Pancreas (tissue), 10 donors: Measurements from ENCODE around the gene OSGEPL1. TPM values are rescaled to one million over a fixed set of nuclear protein-coding genes. Genes with fewer than 3 reads are reported as not detected.

ENCODE experiments used
- ATAC-seq, 4 donors: fragments of 200-7000 bp; cut with Tn5 transposase; one replicate each; pipeline versions ENCODE4 v1.8.0 to v1.9.1; 2020; ENCODE audit warnings: mild to moderate bottlenecking in 4 of 4, moderate library complexity in 4 of 4
- DNase-seq, 6 donors: peaks; one replicate each; pipeline ENCODE4 v3.0.0-alpha.2; 2020
- FAIRE-seq: peaks from 2 replicates; lab custom pipeline; 2012; peaks lifted over from hg19 to GRCh38; lab: Jason Lieb, UNC
- H3K27ac ChIP-seq, 4 donors: fragments of 200-600 bp; sonication (generic); 1 replicate in 3 of 4; 2 replicates in 1 of 4; pipeline versions ENCODE4 v1.5.0 to v1.8.0; 2020
- H3K27me3 ChIP-seq, 4 donors: fragments of 200-600 bp; one replicate each; pipeline ENCODE4 v1.8.0; 2021
- H3K36me3 ChIP-seq, 3 donors: fragments of 200-600 bp; sonication (generic) in 1 of 3; one replicate each; pipeline versions ENCODE4 v1.5.0 to v1.8.0; 2020 to 2021
- H3K4me1 ChIP-seq, 3 donors: fragments of 200-600 bp; one replicate each; pipeline ENCODE4 v1.8.0; 2021
- H3K4me3 ChIP-seq, 4 donors: fragments of 200-600 bp; sonication (generic) in 2 of 4; one replicate each; pipeline versions ENCODE4 v1.5.0 to v1.8.0; 2020 to 2021
- H3K9me3 ChIP-seq, 4 donors: fragments of 200-600 bp; one replicate each; pipeline ENCODE4 v1.8.0; 2021
- WGBS, 2 donors: extraction: QIAGEN DNeasy Blood & Tissue Kit; methylation state at CpG; one replicate each; pipeline ENCODE4 v1.1.7; 2013; 5-methylcytosine and 5-hydroxymethylcytosine counted together
- intact Hi-C, 3 donors: fragments of 100-400 bp; cut with DNase I; formaldehyde crosslinking; loops; one replicate each; pipeline versions ENCODE4 v1.11.1 to v1.14.2; 2022
- polyA plus RNA-seq, 2 donors: library from polyadenylated mRNA; stranded (reverse); fragments of 200-250 nt; gene quantifications; one replicate each; pipeline ENCODE4 v1.2.3, GENCODE V29; 2013
- total RNA-seq, 6 donors: library from RNA; stranded (reverse); fragmentation: NEBNext Ultra II Directional in 4 of 6; extraction: Animal tissue kit (Norgen Biotek cat#: 25700) in 4 of 6; gene quantifications; one replicate each; pipeline versions ENCODE4 v1.2.1 to v1.2.4, GENCODE V29; 2021 to 2023
- TF ChIP-seq, protein P1 (sequence below), 4 donors: fragments of 200-600 bp; sonication (generic) in 3 of 4; IDR thresholded peaks; one replicate each; pipeline versions ENCODE4 v1.5.0 to v1.8.0; 2021; ENCODE audit warnings: antibody characterized with exemption in 4 of 4
- donor health status: healthy with polysubstance abuse.
- donor health status: DM: no; HTN: no; CAD: no; lungs with moderate emphysema.
- donor health status: DM: no; HTN: no; CAD: no.
- donor health status: control.
- donor health status: control.
- donor health status: Bipolar disorder and iron deficiency.
- donor health status: DM: yes; HTN: yes; CAD: no.
- donor health status: DM: no; HTN: no; CAD: no.
- donor health status: DM: no; HTN: no; CAD: no.
- donor health status: DM: yes; HTN: yes; CAD: no.

Gene OSGEPL1, protein sequence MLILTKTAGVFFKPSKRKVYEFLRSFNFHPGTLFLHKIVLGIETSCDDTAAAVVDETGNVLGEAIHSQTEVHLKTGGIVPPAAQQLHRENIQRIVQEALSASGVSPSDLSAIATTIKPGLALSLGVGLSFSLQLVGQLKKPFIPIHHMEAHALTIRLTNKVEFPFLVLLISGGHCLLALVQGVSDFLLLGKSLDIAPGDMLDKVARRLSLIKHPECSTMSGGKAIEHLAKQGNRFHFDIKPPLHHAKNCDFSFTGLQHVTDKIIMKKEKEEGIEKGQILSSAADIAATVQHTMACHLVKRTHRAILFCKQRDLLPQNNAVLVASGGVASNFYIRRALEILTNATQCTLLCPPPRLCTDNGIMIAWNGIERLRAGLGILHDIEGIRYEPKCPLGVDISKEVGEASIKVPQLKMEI
- 1 to 10 TPM; 1.2 to 3.2 (median 2.0) TPM for total RNA-seq
- polyA plus RNA-seq, result 1 to 10 TPM; 1.7 to 2.8 TPM

GRCh38 chr2:189762551-189763298 lies at the start of gene OSGEPL1:
Gene OSGEPL1 (minus strand): TSS chr2:189762792. CDS start chr2:189761640, 1,152 bp downstream.
- FAIRE-seq, result no peak

DNA sequence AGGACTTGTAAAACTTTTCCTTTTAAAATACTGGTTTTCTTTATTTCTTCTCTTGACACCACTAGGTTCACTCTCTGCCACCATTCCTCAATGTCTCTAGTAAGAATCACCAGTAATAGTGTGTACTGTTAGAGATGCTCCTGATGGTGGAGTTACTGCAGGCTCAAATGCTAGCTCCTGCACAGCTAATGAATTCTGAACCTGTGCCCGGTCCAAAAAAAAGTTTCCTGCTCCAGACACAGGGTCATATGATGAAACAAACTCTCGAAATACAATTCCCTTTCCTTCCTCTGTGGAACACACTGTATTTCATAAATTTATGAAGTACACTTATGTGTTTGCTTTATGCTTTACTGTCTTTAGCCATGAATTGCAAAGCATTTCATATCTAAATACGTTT lies 40.8 kb upstream of the OSGEPL1 start:
- DNase-seq, result no peak
- Histone ChIP-seq H3K4me1 (peaks cover 0 to 6% (median 3%) of the 10 kb centered on the region in 3 donors), H3K27ac (no peak overlapping the region), H3K36me3 (no peaks in the 10 kb centered on the region), H3K9me3 (no peaks in the 10 kb centered on the region), H3K27me3 (no peaks in the 10 kb centered on the region), H3K4me3 (no peak overlapping the region)
- no peak for ATAC-seq
- no peak for FAIRE-seq
- intact Hi-C loops, result no loop called here
- TF ChIP-seq, protein P1, sequence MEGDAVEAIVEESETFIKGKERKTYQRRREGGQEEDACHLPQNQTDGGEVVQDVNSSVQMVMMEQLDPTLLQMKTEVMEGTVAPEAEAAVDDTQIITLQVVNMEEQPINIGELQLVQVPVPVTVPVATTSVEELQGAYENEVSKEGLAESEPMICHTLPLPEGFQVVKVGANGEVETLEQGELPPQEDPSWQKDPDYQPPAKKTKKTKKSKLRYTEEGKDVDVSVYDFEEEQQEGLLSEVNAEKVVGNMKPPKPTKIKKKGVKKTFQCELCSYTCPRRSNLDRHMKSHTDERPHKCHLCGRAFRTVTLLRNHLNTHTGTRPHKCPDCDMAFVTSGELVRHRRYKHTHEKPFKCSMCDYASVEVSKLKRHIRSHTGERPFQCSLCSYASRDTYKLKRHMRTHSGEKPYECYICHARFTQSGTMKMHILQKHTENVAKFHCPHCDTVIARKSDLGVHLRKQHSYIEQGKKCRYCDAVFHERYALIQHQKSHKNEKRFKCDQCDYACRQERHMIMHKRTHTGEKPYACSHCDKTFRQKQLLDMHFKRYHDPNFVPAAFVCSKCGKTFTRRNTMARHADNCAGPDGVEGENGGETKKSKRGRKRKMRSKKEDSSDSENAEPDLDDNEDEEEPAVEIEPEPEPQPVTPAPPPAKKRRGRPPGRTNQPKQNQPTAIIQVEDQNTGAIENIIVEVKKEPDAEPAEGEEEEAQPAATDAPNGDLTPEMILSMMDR (IDR thresholded peaks at IDR 0.05), result no peak
- 82 to 89% methylated on average over 3 of the region's 3 CpGs for WGBS, 2 donors

More at GRCh38 chr2:189762551-189763298, at the start of gene OSGEPL1:
- peak; percentile 91 to 96 (median 94) for DNase-seq
- ATAC-seq, result peak; percentile 97 to 99 (median 98)
- intact Hi-C loops, result no loop called here
- 0% methylated on average over 33 of the region's 33 CpGs for WGBS, 2 donors
- Histone ChIP-seq H3K4me1 (peaks cover 0 to 11% (median 9%) of the 10 kb centered on the region in 3 donors), H3K9me3 (no peaks in the 10 kb centered on the region), H3K36me3 (no peaks in the 10 kb centered on the region), H3K4me3 (peak within 1 kb of the TSS; percentile 64 to 73 (median 70)), H3K27me3 (no peaks in the 10 kb centered on the region), H3K27ac (peak within 1 kb of the TSS; percentile 63 to 88 (median 82))
- TF ChIP-seq, protein P1 (IDR thresholded peaks at IDR 0.05), result peak in 1 of 4 donors; percentile 9

GRCh38 chr2:189802396-189802912 lies 39.9 kb upstream of the OSGEPL1 start:
- DNase-seq, result no peak
- intact Hi-C loops, result no loop called here
- 86 to 94% methylated on average over 2 of the region's 2 CpGs for WGBS, 2 donors
- ATAC-seq, result no peak
- TF ChIP-seq, protein P1 (IDR thresholded peaks at IDR 0.05), result no peak
- FAIRE-seq, result no peak
- H3K4me1 ChIP-seq, result peaks cover 0 to 3% (median 2%) of the 10 kb centered on the region in 3 donors
- no peaks in the 10 kb centered on the region for H3K9me3 ChIP-seq
- H3K27me3 ChIP-seq, result no peaks in the 10 kb centered on the region
- H3K36me3 ChIP-seq, result no peaks in the 10 kb centered on the region
- H3K4me3 ChIP-seq, result no peak overlapping the region
- no peak overlapping the region for H3K27ac ChIP-seq

DNA sequence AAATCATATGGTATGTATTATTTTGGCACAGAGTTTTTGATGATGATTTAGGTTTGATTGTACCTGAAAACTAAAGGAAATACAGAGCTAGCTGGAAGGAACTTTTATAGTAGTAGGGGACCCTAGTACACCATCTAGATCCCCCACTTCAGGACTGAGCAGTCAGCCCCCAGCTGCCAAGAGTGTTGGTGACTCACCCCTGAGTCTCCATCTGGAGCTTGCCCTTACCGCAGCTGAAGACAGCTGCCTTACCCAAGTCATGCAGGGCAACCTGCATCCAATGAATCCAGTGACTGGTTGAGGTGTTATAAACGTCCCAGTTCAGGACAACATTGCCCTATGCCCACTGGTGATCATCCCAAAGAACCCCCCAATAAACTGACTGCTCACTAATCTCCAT lies 36.9 kb upstream of the OSGEPL1 start:
- no peaks in the 10 kb centered on the region for H3K27me3 ChIP-seq
- no peaks in the 10 kb centered on the region for H3K36me3 ChIP-seq
- no peak overlapping the region for H3K4me3 ChIP-seq
- intact Hi-C loops, result no loop called here
- FAIRE-seq (no peak), DNase-seq (no peak), ATAC-seq (peak in 3 of 4 donors; percentile 31 to 68 (median 35))
- H3K9me3 ChIP-seq, result no peaks in the 10 kb centered on the region
- 74 to 81% methylated on average over 2 of the region's 2 CpGs for WGBS, 2 donors
- TF ChIP-seq, protein P1 (IDR thresholded peaks at IDR 0.05), result no peak
- H3K4me1 ChIP-seq, result peaks cover 0 to 3% (median 0%) of the 10 kb centered on the region in 3 donors
- no peak overlapping the region for H3K27ac ChIP-seq
